HepG2 (cell line): ENCODE measurements around the gene CCNH. TPM values are rescaled to one million over a fixed set of nuclear protein-coding genes. Genes with fewer than 3 reads are reported as not detected.

Source experiments
- ATAC-seq: fragments of 200-7000 bp; cut with Tn5 transposase; 3 replicates; pipeline ENCODE4 v1.9.1; 2020; ENCODE audit warnings: mild to moderate bottlenecking, moderate library complexity
- BruUV-seq: library from RNA; stranded (reverse); fragments of 400-500 nt; replicated peaks from 2 replicates; lab custom pipeline; 2021; lab: Mats Ljungman, UMichigan
- CTCF ChIA-PET: fragments of 300-600 bp; formaldehyde crosslinking; extraction: SDS; loops from one replicate; lab custom pipeline; 2021; ENCODE audit warnings: low total read pairs, inconsistent platforms, low intra/inter-chr PET ratio; lab: Yijun Ruan, JAX
- POLR2A ChIA-PET: fragments of 350-600 bp; sonication (Branson Sonifier 250); formaldehyde crosslinking; loops from one replicate; lab custom pipeline; 2020; ENCODE audit warnings: antibody characterized with exemption, inconsistent platforms; lab: Yijun Ruan, JAX
- DNase-seq: peaks from one replicate; pipeline ENCODE4 v3.0.0-alpha.2; 2015; ENCODE audit warnings: low spot score
- FAIRE-seq: peaks from 3 replicates; lab custom pipeline; 2011; peaks lifted over from hg19 to GRCh38; lab: Jason Lieb, UNC
- H2AFZ ChIP-seq: one replicate; pipeline ENCODE4 v1.6.1; 2011; ENCODE audit warnings: low read length, inconsistent platforms
- H3K27ac ChIP-seq: fragments of 300-600 bp; 3 replicates; pipeline ENCODE4 v1.8.0; 2011; ENCODE audit warnings: mixed run types, mild to moderate bottlenecking, mixed read lengths, low read length, inconsistent platforms; ENCODE audit not compliant: insufficient read depth; ENCODE audit errors: extremely low read length
- H3K27me3 ChIP-seq, 2 experiments: fragments of 200-600 bp in 1 of 2; 2 replicates in 1 of 2; 3 replicates in 1 of 2; pipeline versions ENCODE4 v1.6.0 to v1.8.0; 2011; ENCODE audit warnings: low read length in 2 of 2, mild to moderate bottlenecking in 2 of 2, moderate library complexity in 2 of 2, inconsistent platforms in 1 of 2; ENCODE audit not compliant: insufficient read depth in 2 of 2, control insufficient read depth in 1 of 2
- H3K36me3 ChIP-seq, 2 experiments: fragments of 200-600 bp in 1 of 2; replicated peaks in 1 of 2; 2 replicates in 1 of 2; 3 replicates in 1 of 2; pipeline versions ENCODE4 v1.5.1 to v1.8.0; 2011; ENCODE audit warnings: low read length in 2 of 2, inconsistent platforms in 1 of 2; ENCODE audit not compliant: insufficient read depth in 2 of 2, control insufficient read depth in 1 of 2
- H3K4me1 ChIP-seq: 2 replicates; pipeline ENCODE4 v1.5.1; 2012; ENCODE audit warnings: low read length, inconsistent platforms; ENCODE audit not compliant: insufficient read depth
- H3K4me2 ChIP-seq: 2 replicates; pipeline ENCODE4 v1.6.0; 2011; ENCODE audit warnings: low read depth, low read length, inconsistent platforms
- H3K4me3 ChIP-seq, 3 experiments: fragments of 200-600 bp in 1 of 3; sonication (generic), shearing (Covaris generic) in 1 of 3; replicated peaks in 1 of 3; 2 replicates each; pipeline ENCODE4 v1.5.1; 2011 to 2016; ENCODE audit warnings: low read length in 3 of 3, inconsistent platforms in 2 of 3, low read depth in 2 of 3, mild to moderate bottlenecking in 2 of 3, control low read depth in 1 of 3, mixed read lengths in 1 of 3; ENCODE audit not compliant: insufficient read depth in 1 of 3
- H3K79me2 ChIP-seq: one replicate; pipeline ENCODE4 v1.6.1; 2011; ENCODE audit warnings: low read length, inconsistent platforms; ENCODE audit not compliant: insufficient read depth
- H3K9ac ChIP-seq: 2 replicates; pipeline ENCODE4 v1.6.0; 2011; ENCODE audit warnings: mild to moderate bottlenecking, low read depth, low read length, inconsistent platforms; ENCODE audit not compliant: insufficient read depth
- H3K9me3 ChIP-seq: 2 replicates; pipeline ENCODE4 v1.5.1; 2012; ENCODE audit warnings: mild to moderate bottlenecking, low read length
- H4K20me1 ChIP-seq: 2 replicates; pipeline ENCODE4 v1.6.0; 2011; ENCODE audit warnings: inconsistent platforms, mild to moderate bottlenecking, low read length, moderate library complexity; ENCODE audit not compliant: insufficient read depth
- HOXA5 ChIP-seq: sonication (generic); formaldehyde crosslinking; IDR thresholded peaks from 2 replicates; pipeline ENCODE4 v1.4.0; 2020; ENCODE audit warnings: missing genetic modification reagents
- RBFOX2 ChIP-seq: fragments of 200-400 bp; formaldehyde crosslinking; IDR thresholded peaks from 2 replicates; pipeline ENCODE4 v1.6.1; 2017; ENCODE audit warnings: low read depth, mild to moderate bottlenecking, low read length
- RFX5 ChIP-seq: IDR thresholded peaks from 2 replicates; pipeline ENCODE4 v1.6.1; 2011; ENCODE audit warnings: low read depth, low read length, improper control_type of control experiment
- SNAPC5 ChIP-seq: sonication (generic); formaldehyde crosslinking; IDR thresholded peaks from 2 replicates; pipeline ENCODE4 v1.8.1; 2023; ENCODE audit warnings: mild to moderate bottlenecking, missing genetic modification reagents, borderline replicate concordance
- SPEN ChIP-seq: sonication (generic); formaldehyde crosslinking; IDR thresholded peaks from 2 replicates; pipeline ENCODE4 v1.5.1; 2020; ENCODE audit warnings: low read depth, mild to moderate bottlenecking, missing genetic modification reagents
- SRSF4 ChIP-seq: fragments of 200-400 bp; formaldehyde crosslinking; IDR thresholded peaks from one replicate; pipeline ENCODE4 v1.6.1; 2018; ENCODE audit warnings: mild to moderate bottlenecking, low read depth, low read length, moderate library complexity; ENCODE audit not compliant: poor library complexity, severe bottlenecking
- STAT5B ChIP-seq: sonication (generic); formaldehyde crosslinking; IDR thresholded peaks from 2 replicates; pipeline ENCODE4 v1.4.0; 2020; ENCODE audit warnings: missing genetic modification reagents
- TSC22D2 ChIP-seq: sonication (generic); formaldehyde crosslinking; IDR thresholded peaks from 2 replicates; pipeline ENCODE4 v1.5.1; 2020; ENCODE audit warnings: missing genetic modification reagents, mild to moderate bottlenecking, borderline replicate concordance
- ZC3H4 ChIP-seq: sonication (generic); formaldehyde crosslinking; IDR thresholded peaks from 2 replicates; pipeline ENCODE4 v1.4.0; 2020; ENCODE audit warnings: missing genetic modification reagents, borderline replicate concordance
- ZNF281 ChIP-seq: sonication (generic); formaldehyde crosslinking; IDR thresholded peaks from 2 replicates; pipeline ENCODE4 v1.4.0; 2020; ENCODE audit warnings: missing genetic modification reagents, borderline replicate concordance
- ZSCAN12 ChIP-seq: sonication (generic); formaldehyde crosslinking; IDR thresholded peaks from 2 replicates; pipeline ENCODE4 v1.9.0; 2021; ENCODE audit warnings: mild to moderate bottlenecking, missing genetic modification reagents
- WGBS: methylation state at CpG from one replicate; pipeline ENCODE4 v1.1.6; 2017; ENCODE audit warnings: low lambda C conversion rate; 5-methylcytosine and 5-hydroxymethylcytosine counted together
- in situ Hi-C: cut with HindIII; loops from 2 replicates; pipeline ENCODE4 v1.10.0; 2017; ENCODE audit warnings: low pct_unique_long_range_greater_than_20kb; ENCODE audit not compliant: extremely low pct_ligation_motif_present
- intact Hi-C: fragments of 100-400 bp; cut with micrococcal nuclease; formaldehyde crosslinking; loops from one replicate; pipeline ENCODE4 v1.10.0; 2022; ENCODE audit not compliant: unreplicated experiment
- polyA plus RNA-seq, 8 experiments: library from polyadenylated mRNA; depleted of rRNA in 3 of 8; stranded (reverse) in 7 of 8; unstranded in 1 of 8; fragments of >200 nt; fragmentation: Illumina TruSeq in 4 of 8; extraction: Trizol in 4 of 8; gene quantifications; 2 replicates each; pipeline versions ENCODE4 v1.2.1 to v1.2.3, GENCODE V29; 2011 to 2016; ENCODE audit warnings: low read depth in 4 of 8, missing spikeins in 1 of 8, mixed read lengths in 1 of 8; ENCODE audit not compliant: insufficient read depth in 1 of 8
- total RNA-seq, 5 experiments: library from RNA; depleted of rRNA; stranded (reverse); fragments of >200 nt; fragmentation: Illumina TruSeq; extraction: Trizol; gene quantifications; 2 replicates each; pipeline ENCODE4 v1.2.3, GENCODE V29; 2016; ENCODE audit warnings: low read depth in 1 of 5
- TF ChIP-seq, protein P1 (sequence below): sonication (generic); formaldehyde crosslinking; IDR thresholded peaks from 2 replicates; pipeline ENCODE4 v1.9.0; 2021; ENCODE audit warnings: missing genetic modification reagents, borderline replicate concordance
- TF ChIP-seq, protein P2 (sequence below): IDR thresholded peaks from 2 replicates; pipeline ENCODE4 v1.6.1; 2016; ENCODE audit warnings: mild to moderate bottlenecking, missing biosample characterization, missing genetic modification reagents
- TF ChIP-seq, protein P3 (sequence below): sonication (generic); formaldehyde crosslinking; IDR thresholded peaks from 2 replicates; pipeline ENCODE4 v1.4.0; 2020; ENCODE audit warnings: missing genetic modification reagents

The CCNH gene
- total and polyA plus RNA-seq, 2 of the 13 experiments (the other 11 are each of a cell fraction or from before 2014, with no cell fraction given), result 42.5 to 94.3 TPM

DNA sequence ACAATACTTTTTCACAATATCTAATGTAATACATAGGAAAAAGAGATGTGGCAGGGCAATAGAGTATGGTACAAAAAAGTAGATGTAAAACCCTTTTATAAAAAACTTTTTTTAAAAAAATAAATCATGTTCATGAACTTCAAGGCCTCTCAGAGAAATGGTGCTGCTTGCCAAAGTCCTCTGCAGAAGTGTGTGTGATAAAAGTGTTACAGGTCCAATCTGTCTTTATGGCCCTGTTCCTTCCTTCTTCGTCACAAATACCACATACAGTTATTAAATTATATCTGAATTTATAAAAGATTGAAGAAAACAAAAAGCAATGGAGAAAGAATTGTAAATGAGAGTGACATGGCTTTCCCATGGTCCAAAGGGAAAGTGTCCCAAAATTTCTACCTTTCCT is 21.7 kb upstream of the CCNH start:
- no peak overlapping the region for H3K4me2 ChIP-seq
- no peak overlapping the region for H3K9ac ChIP-seq
- H3K36me3 ChIP-seq, result no peaks in the 10 kb centered on the region
- ATAC-seq, result no peak
- no peaks in the 10 kb centered on the region for H3K27me3 ChIP-seq
- H3K27ac ChIP-seq, result no peak overlapping the region
- no peak for FAIRE-seq
- H3K9me3 ChIP-seq, result no peaks in the 10 kb centered on the region
- ChIA-PET CTCF (no interaction called here), POLR2A (no interaction called here)
- intact Hi-C loops (no loop called here), in situ Hi-C loops (no loop called here)
- 3% methylated on average over 1 of the region's 1 CpG for WGBS
- DNase-seq, result no peak
- H3K4me1 ChIP-seq, result no peaks in the 10 kb centered on the region
- TF ChIP-seq ZNF281, result no peak
- TF ChIP-seq, protein P1, sequence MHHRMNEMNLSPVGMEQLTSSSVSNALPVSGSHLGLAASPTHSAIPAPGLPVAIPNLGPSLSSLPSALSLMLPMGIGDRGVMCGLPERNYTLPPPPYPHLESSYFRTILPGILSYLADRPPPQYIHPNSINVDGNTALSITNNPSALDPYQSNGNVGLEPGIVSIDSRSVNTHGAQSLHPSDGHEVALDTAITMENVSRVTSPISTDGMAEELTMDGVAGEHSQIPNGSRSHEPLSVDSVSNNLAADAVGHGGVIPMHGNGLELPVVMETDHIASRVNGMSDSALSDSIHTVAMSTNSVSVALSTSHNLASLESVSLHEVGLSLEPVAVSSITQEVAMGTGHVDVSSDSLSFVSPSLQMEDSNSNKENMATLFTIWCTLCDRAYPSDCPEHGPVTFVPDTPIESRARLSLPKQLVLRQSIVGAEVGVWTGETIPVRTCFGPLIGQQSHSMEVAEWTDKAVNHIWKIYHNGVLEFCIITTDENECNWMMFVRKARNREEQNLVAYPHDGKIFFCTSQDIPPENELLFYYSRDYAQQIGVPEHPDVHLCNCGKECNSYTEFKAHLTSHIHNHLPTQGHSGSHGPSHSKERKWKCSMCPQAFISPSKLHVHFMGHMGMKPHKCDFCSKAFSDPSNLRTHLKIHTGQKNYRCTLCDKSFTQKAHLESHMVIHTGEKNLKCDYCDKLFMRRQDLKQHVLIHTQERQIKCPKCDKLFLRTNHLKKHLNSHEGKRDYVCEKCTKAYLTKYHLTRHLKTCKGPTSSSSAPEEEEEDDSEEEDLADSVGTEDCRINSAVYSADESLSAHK (CRISPR knock-in tag), result no peak
- TF ChIP-seq ZC3H4, result no peak
- TF ChIP-seq, protein P2, sequence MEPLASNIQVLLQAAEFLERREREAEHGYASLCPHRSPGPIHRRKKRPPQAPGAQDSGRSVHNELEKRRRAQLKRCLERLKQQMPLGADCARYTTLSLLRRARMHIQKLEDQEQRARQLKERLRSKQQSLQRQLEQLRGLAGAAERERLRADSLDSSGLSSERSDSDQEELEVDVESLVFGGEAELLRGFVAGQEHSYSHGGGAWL (CRISPR knock-in tag), result no peak
- TF ChIP-seq RBFOX2, result no peak
- no peak for TF ChIP-seq ZSCAN12 (CRISPR knock-in tag)
- TF ChIP-seq RFX5, result no peak
- no peak for TF ChIP-seq STAT5B (CRISPR knock-in tag)
- TF ChIP-seq SNAPC5, result no peak
- no peak for TF ChIP-seq HOXA5 (CRISPR knock-in tag)
- no peak for TF ChIP-seq SPEN
- TF ChIP-seq TSC22D2 (CRISPR knock-in tag), result no peak
- TF ChIP-seq, protein P3, sequence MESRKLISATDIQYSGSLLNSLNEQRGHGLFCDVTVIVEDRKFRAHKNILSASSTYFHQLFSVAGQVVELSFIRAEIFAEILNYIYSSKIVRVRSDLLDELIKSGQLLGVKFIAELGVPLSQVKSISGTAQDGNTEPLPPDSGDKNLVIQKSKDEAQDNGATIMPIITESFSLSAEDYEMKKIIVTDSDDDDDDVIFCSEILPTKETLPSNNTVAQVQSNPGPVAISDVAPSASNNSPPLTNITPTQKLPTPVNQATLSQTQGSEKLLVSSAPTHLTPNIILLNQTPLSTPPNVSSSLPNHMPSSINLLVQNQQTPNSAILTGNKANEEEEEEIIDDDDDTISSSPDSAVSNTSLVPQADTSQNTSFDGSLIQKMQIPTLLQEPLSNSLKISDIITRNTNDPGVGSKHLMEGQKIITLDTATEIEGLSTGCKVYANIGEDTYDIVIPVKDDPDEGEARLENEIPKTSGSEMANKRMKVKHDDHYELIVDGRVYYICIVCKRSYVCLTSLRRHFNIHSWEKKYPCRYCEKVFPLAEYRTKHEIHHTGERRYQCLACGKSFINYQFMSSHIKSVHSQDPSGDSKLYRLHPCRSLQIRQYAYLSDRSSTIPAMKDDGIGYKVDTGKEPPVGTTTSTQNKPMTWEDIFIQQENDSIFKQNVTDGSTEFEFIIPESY (CRISPR knock-in tag), result no peak
- TF ChIP-seq SRSF4, result no peak
- BruUV-seq, result no TSS peak
- H4K20me1 ChIP-seq, result no peaks in the 10 kb centered on the region
- H3K4me3 ChIP-seq, result no peak overlapping the region
- no peak overlapping the region for H2AFZ ChIP-seq
- H3K79me2 ChIP-seq, result no peaks in the 10 kb centered on the region
